Activated CD4-positive, alpha-beta memory T cell treated with anti-CD3 and anti-CD28 coated beads, Interleukin-2, amount 10 ng/mL, durations not matched to agents 7 days and 5 days (primary cell): Measurements from ENCODE around the gene ANGPTL4. TPM values are rescaled to one million over a fixed set of nuclear protein-coding genes. Genes with fewer than 3 reads are reported as not detected.
"Not testable (repeated sequence)": the region's sequence is repeated elsewhere in the genome, so short reads cannot be mapped to it uniquely, and the experiment has no call there.

ENCODE experiments used
- CTCF ChIA-PET: fragments of 350-600 bp; sonication (Branson Sonifier 250); formaldehyde crosslinking; loops from one replicate; lab custom pipeline; 2021; ENCODE audit warnings: antibody characterized with exemption, inconsistent platforms; lab: Charles Lee
- POLR2A ChIA-PET: fragments of 350-600 bp; sonication (Branson Sonifier 250); formaldehyde crosslinking; loops from one replicate; lab custom pipeline; 2021; ENCODE audit warnings: antibody characterized with exemption; lab: Charles Lee
- DNase-seq: peaks from one replicate; pipeline ENCODE4 v3.0.0-alpha.2; 2020
- H3K27ac Mint-ChIP-seq: one replicate; pipeline ENCODE4 v1.8.0; 2021; ENCODE audit warnings: mild to moderate bottlenecking, mixed read lengths
- H3K27me3 Mint-ChIP-seq: one replicate; pipeline ENCODE4 v1.8.0; 2021; ENCODE audit warnings: mixed read lengths
- H3K36me3 Mint-ChIP-seq: one replicate; pipeline ENCODE4 v1.8.0; 2021; ENCODE audit warnings: low read depth, mixed read lengths
- H3K4me1 Mint-ChIP-seq: one replicate; pipeline ENCODE4 v1.8.0; 2021; ENCODE audit warnings: mixed read lengths
- H3K4me3 Mint-ChIP-seq: one replicate; pipeline ENCODE4 v1.8.0; 2021; ENCODE audit warnings: mild to moderate bottlenecking, mixed read lengths
- H3K9me3 Mint-ChIP-seq: one replicate; pipeline ENCODE4 v1.8.0; 2021; ENCODE audit warnings: mixed read lengths
- total RNA-seq, 2 experiments: library from RNA; stranded (reverse); gene quantifications; one replicate each; pipeline ENCODE4 v1.2.3, GENCODE V29; 2021

Gene ANGPTL4, protein sequence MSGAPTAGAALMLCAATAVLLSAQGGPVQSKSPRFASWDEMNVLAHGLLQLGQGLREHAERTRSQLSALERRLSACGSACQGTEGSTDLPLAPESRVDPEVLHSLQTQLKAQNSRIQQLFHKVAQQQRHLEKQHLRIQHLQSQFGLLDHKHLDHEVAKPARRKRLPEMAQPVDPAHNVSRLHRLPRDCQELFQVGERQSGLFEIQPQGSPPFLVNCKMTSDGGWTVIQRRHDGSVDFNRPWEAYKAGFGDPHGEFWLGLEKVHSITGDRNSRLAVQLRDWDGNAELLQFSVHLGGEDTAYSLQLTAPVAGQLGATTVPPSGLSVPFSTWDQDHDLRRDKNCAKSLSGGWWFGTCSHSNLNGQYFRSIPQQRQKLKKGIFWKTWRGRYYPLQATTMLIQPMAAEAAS
- 1 to 10 TPM; 1.2 to 1.4 TPM for total RNA-seq

DNA sequence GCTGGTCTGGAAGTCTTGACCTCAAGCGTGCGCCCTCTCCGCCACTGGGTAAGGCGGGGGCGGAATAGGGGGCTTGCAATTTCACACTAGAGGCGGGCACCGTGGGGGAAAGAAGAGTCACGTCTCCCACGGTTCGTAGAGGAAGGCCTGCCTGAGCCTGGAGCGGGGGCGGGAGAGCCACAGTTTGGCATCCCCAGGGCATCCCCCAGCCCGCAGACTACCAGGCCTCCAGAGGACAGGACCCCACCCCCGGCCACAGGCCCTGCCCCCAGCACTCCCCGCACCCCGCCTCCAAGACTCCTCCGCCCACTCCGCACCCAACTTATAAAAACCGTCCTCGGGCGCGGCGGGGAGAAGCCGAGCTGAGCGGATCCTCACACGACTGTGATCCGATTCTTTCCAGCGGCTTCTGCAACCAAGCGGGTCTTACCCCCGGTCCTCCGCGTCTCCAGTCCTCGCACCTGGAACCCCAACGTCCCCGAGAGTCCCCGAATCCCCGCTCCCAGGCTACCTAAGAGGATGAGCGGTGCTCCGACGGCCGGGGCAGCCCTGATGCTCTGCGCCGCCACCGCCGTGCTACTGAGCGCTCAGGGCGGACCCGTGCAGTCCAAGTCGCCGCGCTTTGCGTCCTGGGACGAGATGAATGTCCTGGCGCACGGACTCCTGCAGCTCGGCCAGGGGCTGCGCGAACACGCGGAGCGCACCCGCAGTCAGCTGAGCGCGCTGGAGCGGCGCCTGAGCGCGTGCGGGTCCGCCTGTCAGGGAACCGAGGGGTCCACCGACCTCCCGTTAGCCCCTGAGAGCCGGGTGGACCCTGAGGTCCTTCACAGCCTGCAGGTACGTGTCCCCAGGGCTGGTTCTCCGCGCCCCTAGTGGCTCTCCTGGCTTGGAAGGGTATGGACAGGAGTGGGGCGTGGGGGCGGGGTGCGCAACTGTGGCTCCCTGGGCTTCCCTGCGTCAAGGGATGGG, at the start of gene ANGPTL4:
Gene ANGPTL4 (plus strand): TSS at position 353 of the 969 bp plus-strand sequence. CDS start 167 bp downstream, at position 520.
- H3K27ac Mint-ChIP-seq: peak within 1 kb of the TSS; percentile 56
- H3K9me3 Mint-ChIP-seq: no peaks in the 10 kb centered on the region
- H3K4me1 Mint-ChIP-seq: peaks cover 16% of the 10 kb centered on the region
- H3K4me3 Mint-ChIP-seq: peak within 1 kb of the TSS; percentile 82
- DNase-seq: peak; percentile 64
- CTCF ChIA-PET: interaction anchor here (0.6 to 2.2 kb wide), 3 partner anchors 11 to 538 kb away, joined by 3 to 17 read pairs (median 3); no protein-coding TSS in a partner anchor
- POLR2A ChIA-PET: interaction anchor here (0.8 to 1.7 kb wide), 4 partner anchors 9 to 214 kb away, joined by 3 to 5 read pairs (median 3); no protein-coding TSS in a partner anchor
- H3K27me3 Mint-ChIP-seq: peaks cover 46% of the 10 kb centered on the region
- H3K36me3 Mint-ChIP-seq: no peaks in the 10 kb centered on the region

DNA sequence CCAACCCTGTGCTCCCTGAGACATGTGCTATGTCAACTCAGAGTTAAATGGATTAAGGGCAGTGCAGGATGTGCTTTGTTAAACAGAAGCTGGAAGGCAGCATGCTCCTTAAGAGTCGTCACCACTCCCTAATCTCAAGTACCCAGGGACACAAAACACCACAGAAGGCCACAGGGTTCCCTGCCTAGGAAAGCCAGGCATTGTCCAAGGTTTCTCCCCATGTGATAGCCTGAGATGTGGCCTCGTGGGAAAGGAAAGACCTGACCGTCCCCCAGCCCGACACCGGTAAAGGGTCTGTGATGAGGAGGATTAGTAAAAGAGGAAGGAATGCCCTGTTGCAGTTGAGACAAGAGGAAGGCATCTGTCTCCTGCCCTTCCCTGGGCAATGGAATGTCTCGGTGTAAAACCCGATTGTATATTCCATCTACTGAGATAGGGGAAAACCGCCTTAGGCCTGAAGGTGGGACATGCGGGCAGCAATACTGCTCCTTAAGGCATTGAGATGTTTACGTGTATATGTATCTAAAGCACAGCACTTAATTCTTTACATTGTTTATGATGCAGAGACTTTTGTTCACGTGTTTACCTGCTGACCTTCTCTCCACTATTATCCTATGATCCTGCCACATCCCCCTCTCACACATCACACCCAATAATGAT, 48.8 kb upstream of the ANGPTL4 start:
- POLR2A ChIA-PET, H3K4me3 Mint-ChIP-seq, DNase-seq, H3K27me3 Mint-ChIP-seq, CTCF ChIA-PET, H3K27ac Mint-ChIP-seq, H3K9me3 Mint-ChIP-seq: not testable (repeated sequence)
- H3K36me3 Mint-ChIP-seq: peaks cover 20% of the 10 kb centered on the region
- H3K4me1 Mint-ChIP-seq: peaks cover 13% of the 10 kb centered on the region

DNA sequence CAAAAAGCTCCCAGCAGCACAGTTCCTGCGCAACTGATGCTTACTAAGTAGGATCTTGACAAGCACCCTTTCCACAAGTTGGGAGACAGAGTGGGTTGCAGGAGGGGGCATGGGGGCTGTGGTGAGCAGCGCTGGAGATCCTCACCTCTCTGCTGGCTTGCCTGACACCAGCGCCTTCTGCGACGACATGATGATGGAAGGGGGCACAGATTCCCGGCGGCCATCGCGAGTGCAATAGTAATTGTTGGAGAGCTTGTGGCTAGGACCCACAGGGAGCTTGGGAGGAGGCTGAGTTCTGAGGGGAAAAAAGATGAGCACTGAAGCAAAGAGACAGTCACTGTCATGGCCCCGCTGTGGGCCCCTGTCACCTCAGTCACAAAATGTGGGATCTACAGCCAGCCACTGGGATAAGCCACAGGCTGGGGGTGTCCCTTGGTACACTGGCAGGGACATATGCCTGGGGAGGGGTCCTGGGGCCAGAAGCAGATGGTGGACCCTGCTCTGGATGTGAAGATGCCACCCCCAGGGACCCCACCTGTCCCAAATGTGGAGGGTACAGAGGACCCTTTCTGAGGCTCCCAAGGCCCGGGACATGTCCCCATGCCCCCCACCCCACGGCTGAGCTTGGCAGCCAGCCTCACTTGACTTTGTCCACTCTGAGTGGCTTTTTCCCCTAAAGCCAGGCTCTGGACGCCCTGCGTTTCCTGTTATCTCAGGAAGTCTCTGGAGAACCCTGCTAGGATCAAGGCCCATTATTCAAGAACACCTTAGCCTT, 47.4 kb upstream of the ANGPTL4 start:
- H3K36me3 Mint-ChIP-seq: peaks cover 19% of the 10 kb centered on the region
- H3K4me1 Mint-ChIP-seq: peaks cover 18% of the 10 kb centered on the region
- CTCF ChIA-PET: interaction anchor here (1.1 kb wide), 1 partner anchor 50 kb away, joined by 8 read pairs; no protein-coding TSS in a partner anchor
- DNase-seq: no peak
- H3K9me3 Mint-ChIP-seq: no peaks in the 10 kb centered on the region
- POLR2A ChIA-PET: no interaction called here
- H3K4me3 Mint-ChIP-seq: no peak overlapping the region
- H3K27ac Mint-ChIP-seq: no peak overlapping the region
- no peaks in the 10 kb centered on the region for H3K27me3 Mint-ChIP-seq

DNA sequence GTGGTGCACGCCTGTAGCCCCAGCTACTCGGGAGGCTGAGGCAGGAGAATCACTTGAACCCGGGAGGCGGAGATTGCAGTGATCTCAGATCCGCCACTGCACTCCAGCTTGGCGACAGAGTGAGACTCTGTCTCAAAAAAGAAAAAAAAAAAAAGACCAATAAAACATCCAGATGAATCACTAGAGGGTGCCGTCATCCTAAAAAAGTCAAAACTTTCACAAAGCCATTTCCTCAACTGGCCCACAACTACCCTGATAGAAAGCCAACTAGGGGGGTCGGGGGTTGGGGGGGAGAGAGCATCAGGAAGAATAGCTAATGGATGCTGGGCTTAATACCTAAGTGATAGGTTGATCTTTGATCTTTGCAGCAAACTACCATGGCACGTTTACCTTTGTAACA, 45.1 kb upstream of the ANGPTL4 start:
- H3K9me3 Mint-ChIP-seq: not testable (repeated sequence)
- H3K36me3 Mint-ChIP-seq: peaks cover 37% of the 10 kb centered on the region
- CTCF ChIA-PET: interaction anchor here (1.2 kb wide), 1 partner anchor 35 kb away, joined by 3 read pairs; no protein-coding TSS in a partner anchor

DNA sequence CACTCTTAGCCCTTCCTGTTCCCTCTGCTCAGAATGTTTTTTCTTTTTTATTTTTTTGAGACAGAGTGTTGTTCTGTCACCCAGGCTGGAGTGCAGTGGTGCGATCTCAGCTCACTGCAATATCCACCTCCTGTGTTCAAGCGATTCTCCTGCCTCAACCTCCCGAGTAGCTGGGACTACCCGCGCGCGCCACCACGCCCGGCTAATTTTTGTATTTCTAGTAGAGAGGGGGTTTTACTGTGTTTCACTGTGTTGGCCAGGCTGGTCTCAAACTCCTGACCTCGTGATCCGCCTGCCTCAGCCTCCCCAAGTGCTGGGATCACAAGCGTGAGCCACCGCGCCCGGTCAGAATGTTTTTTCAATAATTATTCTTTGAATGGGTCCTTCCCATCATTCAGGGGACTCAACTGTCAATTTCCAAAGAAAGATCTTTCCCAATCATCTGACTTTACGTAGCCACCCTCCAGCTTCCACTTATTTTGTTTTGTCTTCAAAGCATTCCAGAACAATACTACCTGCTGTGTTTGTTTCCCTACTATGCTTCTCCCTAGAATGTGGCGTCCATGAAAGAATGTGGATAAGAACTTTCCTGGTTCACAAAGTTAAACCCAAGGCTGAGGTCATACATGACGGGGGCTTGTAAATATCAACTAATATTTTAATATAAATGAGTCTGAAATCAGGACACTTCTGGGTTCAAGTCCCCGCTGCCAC, 44.0 kb upstream of the ANGPTL4 start:
- CTCF ChIA-PET: interaction anchor here (1.1 to 2.1 kb wide), 5 partner anchors 9 to 161 kb away, joined by 3 to 6 read pairs (median 3); partner anchors contain the start of gene MARCHF2
- peaks cover 38% of the 10 kb centered on the region for H3K4me1 Mint-ChIP-seq
- POLR2A ChIA-PET: interaction anchor here (0.6 to 5.5 kb wide), 13 partner anchors 8 to 367 kb away, joined by 3 to 51 read pairs (median 5); partner anchors contain the start of genes CD320, HNRNPM and ZNF414

More for the DNA sequence above, 45.1 kb upstream of the ANGPTL4 start:
- not testable (repeated sequence) for DNase-seq, H3K27ac Mint-ChIP-seq, H3K27me3 Mint-ChIP-seq, H3K4me3 Mint-ChIP-seq
- POLR2A ChIA-PET: interaction anchor here (0.7 to 1.2 kb wide), 2 partner anchors 11 to 13 kb away, joined by 3 to 4 read pairs; no protein-coding TSS in a partner anchor
- H3K4me1 Mint-ChIP-seq: peaks cover 37% of the 10 kb centered on the region

DNA sequence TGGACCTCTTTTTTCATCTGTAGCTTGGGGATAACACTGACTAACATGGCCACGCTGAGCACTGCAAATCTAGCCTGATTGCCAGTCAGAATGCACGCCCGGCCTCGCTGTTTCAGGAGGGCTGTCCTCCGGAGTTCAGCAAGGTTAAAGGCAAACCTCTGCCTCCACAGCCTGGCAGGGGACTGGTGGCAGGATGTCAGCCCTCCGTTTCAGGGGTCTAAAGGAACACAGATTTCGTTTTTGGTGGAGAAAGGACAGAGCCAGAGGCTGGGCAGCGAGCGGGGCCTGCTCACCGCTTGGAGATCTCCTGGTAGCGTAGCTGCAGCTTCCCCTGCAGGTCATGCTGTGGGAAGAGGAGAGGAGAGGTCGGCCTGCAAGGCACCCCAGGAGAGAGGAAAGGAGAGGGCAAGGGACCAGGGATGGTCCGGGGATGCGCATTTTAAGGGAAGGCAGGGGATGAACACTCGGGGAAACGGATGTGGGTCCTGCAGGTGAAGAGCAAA, 43.3 kb upstream of the ANGPTL4 start:
- peaks cover 30% of the 10 kb centered on the region for H3K36me3 Mint-ChIP-seq
- peak; percentile 40 for DNase-seq
- H3K4me3 Mint-ChIP-seq: peak overlapping the region; percentile 92
- peaks cover 38% of the 10 kb centered on the region for H3K4me1 Mint-ChIP-seq
- POLR2A ChIA-PET: interaction anchor here (0.5 to 5.5 kb wide), 20 partner anchors 9 to 368 kb away, joined by 3 to 51 read pairs (median 4); partner anchors contain the start of genes CD320, HNRNPM, RAB11B and ZNF414
- peak overlapping the region; percentile 96 for H3K27ac Mint-ChIP-seq
- no peaks in the 10 kb centered on the region for H3K27me3 Mint-ChIP-seq
- H3K9me3 Mint-ChIP-seq: no peaks in the 10 kb centered on the region
- CTCF ChIA-PET: interaction anchor here (0.6 to 2.1 kb wide), 6 partner anchors 10 to 752 kb away, joined by 3 to 6 read pairs (median 3); partner anchors contain the start of gene MARCHF2

More for the DNA sequence above, 44.0 kb upstream of the ANGPTL4 start:
- peaks cover 36% of the 10 kb centered on the region for H3K36me3 Mint-ChIP-seq
- DNase-seq: no peak
- H3K27ac Mint-ChIP-seq: peak overlapping the region; percentile 96
- peak overlapping the region; percentile 92 for H3K4me3 Mint-ChIP-seq
- no peaks in the 10 kb centered on the region for H3K27me3 Mint-ChIP-seq
- no peaks in the 10 kb centered on the region for H3K9me3 Mint-ChIP-seq

DNA sequence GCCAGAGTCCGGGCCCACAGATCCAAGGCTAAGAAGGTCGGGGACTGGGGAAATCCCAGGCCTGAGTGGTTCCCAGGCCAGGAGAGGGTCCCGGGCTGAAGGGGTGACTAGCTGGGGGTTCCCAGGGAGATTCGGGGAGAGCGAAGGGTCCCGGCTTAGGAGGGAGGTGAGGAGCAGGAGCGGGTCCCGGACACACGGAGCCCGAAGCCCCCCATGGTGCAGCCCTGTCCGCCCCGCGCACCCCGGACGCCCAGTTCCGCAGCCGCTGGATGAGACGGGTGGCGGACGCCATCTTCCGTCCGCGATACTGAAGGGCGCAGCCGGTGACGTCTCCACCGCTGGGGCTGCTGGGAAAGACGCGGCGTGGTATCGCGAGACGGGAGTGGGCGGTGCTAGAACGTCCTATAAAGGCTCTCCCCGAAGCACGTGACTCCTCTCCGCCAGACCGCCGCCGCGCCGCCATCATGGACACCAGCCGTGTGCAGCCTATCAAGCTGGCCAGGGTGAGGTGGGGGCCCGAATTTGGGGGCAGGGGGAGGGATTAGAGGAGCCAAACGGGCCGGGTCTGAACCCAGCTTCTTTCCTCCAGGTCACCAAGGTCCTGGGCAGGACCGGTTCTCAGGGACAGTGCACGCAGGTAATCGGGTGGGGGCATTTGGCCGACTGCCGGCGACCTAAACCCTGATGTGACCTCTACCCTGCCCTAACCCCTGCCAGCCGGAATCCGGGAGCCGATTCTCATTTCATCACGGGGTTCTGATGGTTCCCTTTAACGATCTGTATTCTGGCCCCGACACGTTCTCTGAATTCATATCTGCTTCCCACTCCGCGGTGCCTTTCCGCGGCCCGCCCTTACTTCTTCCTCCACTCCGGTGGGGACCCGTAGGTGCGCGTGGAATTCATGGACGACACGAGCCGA, 42.6 kb upstream of the ANGPTL4 start, which contains the start of the genes NDUFA7 and RPS28:
Gene NDUFA7 (minus strand): TSS at position 309 of the 919 bp plus-strand sequence. CDS start 17 bp downstream, at position 292.
Gene RPS28 (plus strand): TSS at position 430 of the 919 bp plus-strand sequence. CDS start 35 bp downstream, at position 465.
- peaks cover 38% of the 10 kb centered on the region for H3K4me1 Mint-ChIP-seq
- H3K27me3 Mint-ChIP-seq: no peaks in the 10 kb centered on the region
- peaks cover 28% of the 10 kb centered on the region for H3K36me3 Mint-ChIP-seq
- DNase-seq: peak; percentile 98
- H3K27ac Mint-ChIP-seq: peak within 1 kb of the TSS; percentile 96
- ChIA-PET CTCF (interaction anchor here (0.6 to 2.1 kb wide), 6 partner anchors 13 to 753 kb away, joined by 3 to 6 read pairs (median 3); partner anchors contain the start of gene MARCHF2), POLR2A (interaction anchor here (0.5 to 5.5 kb wide), 23 partner anchors 8 to 369 kb away, joined by 3 to 51 read pairs (median 4); partner anchors contain the start of genes CD320, HNRNPM, KANK3 and RAB11B)
- peak within 1 kb of the TSS; percentile 92 for H3K4me3 Mint-ChIP-seq
- no peaks in the 10 kb centered on the region for H3K9me3 Mint-ChIP-seq

DNA sequence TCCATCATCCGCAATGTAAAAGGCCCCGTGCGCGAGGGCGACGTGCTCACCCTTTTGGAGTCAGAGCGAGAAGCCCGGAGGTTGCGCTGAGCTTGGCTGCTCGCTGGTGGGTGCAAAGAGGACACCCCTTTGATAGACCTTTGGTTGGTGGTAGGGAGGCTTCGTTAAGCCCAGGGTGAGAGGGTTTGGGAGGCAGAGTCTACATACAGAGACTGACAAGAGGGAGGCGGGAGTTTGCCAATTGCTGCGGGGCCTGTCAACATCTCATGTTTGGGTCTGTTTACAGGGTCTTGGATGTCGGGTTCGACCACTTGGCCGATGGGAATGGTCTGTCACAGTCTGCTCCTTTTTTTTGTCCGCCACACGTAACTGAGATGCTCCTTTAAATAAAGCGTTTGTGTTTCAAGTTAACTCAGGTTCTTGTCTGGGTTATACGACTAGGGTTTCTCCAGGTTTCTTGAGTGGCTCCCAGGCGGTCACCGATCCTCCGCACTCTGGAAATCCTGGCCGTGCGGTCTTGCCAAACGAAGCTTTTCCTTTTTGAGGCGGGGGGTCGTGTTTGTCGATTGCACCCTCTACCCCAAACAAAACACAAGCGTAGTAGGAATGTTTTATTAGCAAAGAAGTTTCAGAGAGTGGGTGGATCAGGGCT, 41.8 kb upstream of the ANGPTL4 start:
- no peaks in the 10 kb centered on the region for H3K9me3 Mint-ChIP-seq
- no peaks in the 10 kb centered on the region for H3K27me3 Mint-ChIP-seq
- CTCF ChIA-PET: interaction anchor here (1.1 to 2.1 kb wide), 3 partner anchors 12 to 54 kb away, joined by 3 to 6 read pairs (median 3); no protein-coding TSS in a partner anchor

DNA sequence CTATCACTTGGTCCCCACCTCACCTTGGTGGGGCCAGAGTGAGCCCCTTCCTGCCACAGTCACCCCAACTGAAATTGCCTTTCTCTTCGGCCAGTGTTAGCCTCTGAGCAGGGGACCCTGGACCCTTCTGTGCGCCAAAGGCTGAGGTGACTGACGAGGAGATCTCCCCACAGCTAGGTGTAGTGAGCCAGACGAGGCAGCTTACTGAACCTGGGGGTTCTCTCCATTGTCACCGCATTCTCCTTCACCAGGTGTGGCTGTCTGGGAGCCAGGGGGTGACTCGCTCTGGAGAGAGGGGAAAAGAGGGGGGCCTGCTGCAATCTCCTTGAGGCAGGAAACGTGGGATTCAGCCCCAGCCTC, 41.3 kb upstream of the ANGPTL4 start:
- ChIA-PET CTCF (interaction anchor here (1.0 kb wide), 1 partner anchor 31 kb away, joined by 3 read pairs; no protein-coding TSS in a partner anchor), POLR2A (interaction anchor here (1.0 to 5.5 kb wide), 4 partner anchors 10 to 191 kb away, joined by 3 to 51 read pairs (median 9); partner anchors contain the start of gene ZNF414)
- H3K4me3 Mint-ChIP-seq: peak overlapping the region; percentile 92
- DNase-seq: no peak
- H3K36me3 Mint-ChIP-seq: peaks cover 25% of the 10 kb centered on the region
- peak overlapping the region; percentile 96 for H3K27ac Mint-ChIP-seq
- H3K4me1 Mint-ChIP-seq: peaks cover 36% of the 10 kb centered on the region
- H3K27me3 Mint-ChIP-seq: no peaks in the 10 kb centered on the region
- H3K9me3 Mint-ChIP-seq: no peaks in the 10 kb centered on the region

More for the DNA sequence above, 41.8 kb upstream of the ANGPTL4 start:
- H3K4me1 Mint-ChIP-seq: peaks cover 38% of the 10 kb centered on the region
- peak overlapping the region; percentile 92 for H3K4me3 Mint-ChIP-seq
- H3K36me3 Mint-ChIP-seq: peaks cover 28% of the 10 kb centered on the region
- peak; percentile 30 for DNase-seq
- peak overlapping the region; percentile 96 for H3K27ac Mint-ChIP-seq
- POLR2A ChIA-PET: interaction anchor here (0.7 to 5.5 kb wide), 12 partner anchors 8 to 192 kb away, joined by 3 to 51 read pairs (median 8); partner anchors contain the start of genes CD320, KANK3, RAB11B and ZNF414
